ENCODE data around the gene CTF1. TPM values are rescaled to one million over a fixed set of nuclear protein-coding genes. Genes with fewer than 3 reads are reported as not detected.

The CTF1 gene
- total RNA-seq, 1 donor from 2014 or later: 0.26 TPM

GRCh38 chr16:30941600-30942425, 45.4 kb downstream of the CTF1 start:
- H3K27me3 ChIP-seq (ENCODE audit: control insufficient read depth, insufficient read depth, low read length): no peaks in the 10 kb centered on the region
- FAIRE-seq (no peak), DNase-seq (ENCODE audit: low read depth) (peak; percentile 72)
- no peak overlapping the region for H3K4me3 ChIP-seq (ENCODE audit: low read depth, low read length)
- peak; percentile 99 for TF ChIP-seq CTCF (IDR thresholded peaks at IDR 0.05; ENCODE audit: insufficient read depth, low read length, severe bottlenecking)
- peaks cover 13% of the 10 kb centered on the region for H3K36me3 ChIP-seq (ENCODE audit: control insufficient read depth, insufficient read depth, low read length)

GRCh38 chr16:30942426-30942806, 46.0 kb downstream of the CTF1 start:
- H3K4me3 ChIP-seq (ENCODE audit: low read depth, low read length): no peak overlapping the region

GRCh38 chr16:30944352-30944751, 47.9 kb downstream of the CTF1 start:
- no peak for FAIRE-seq
- H3K27me3 ChIP-seq (ENCODE audit: control insufficient read depth, insufficient read depth, low read length): no peaks in the 10 kb centered on the region

More at GRCh38 chr16:30942426-30942806, 46.0 kb downstream of the CTF1 start:
- H3K36me3 ChIP-seq (ENCODE audit: control insufficient read depth, insufficient read depth, low read length): peaks cover 10% of the 10 kb centered on the region
- FAIRE-seq (no peak), DNase-seq (ENCODE audit: low read depth) (no peak)
- TF ChIP-seq CTCF (IDR thresholded peaks at IDR 0.05; ENCODE audit: insufficient read depth, low read length, severe bottlenecking): no peak
- H3K27me3 ChIP-seq (ENCODE audit: control insufficient read depth, insufficient read depth, low read length): no peaks in the 10 kb centered on the region

GRCh38 chr16:30946671-30947540, 50.5 kb downstream of the CTF1 start:
- Histone ChIP-seq H3K27me3 (ENCODE audit: control insufficient read depth, insufficient read depth, low read length) (no peaks in the 10 kb centered on the region), H3K4me3 (ENCODE audit: low read depth, low read length) (no peak overlapping the region), H3K36me3 (ENCODE audit: control insufficient read depth, insufficient read depth, low read length) (peaks cover 12% of the 10 kb centered on the region)
- no peak for FAIRE-seq
- TF ChIP-seq CTCF (IDR thresholded peaks at IDR 0.05; ENCODE audit: insufficient read depth, low read length, severe bottlenecking): no peak
- no peak for DNase-seq (ENCODE audit: low read depth)

More at GRCh38 chr16:30944352-30944751, 47.9 kb downstream of the CTF1 start:
- no peak for TF ChIP-seq CTCF (IDR thresholded peaks at IDR 0.05; ENCODE audit: insufficient read depth, low read length, severe bottlenecking)
- H3K36me3 ChIP-seq (ENCODE audit: control insufficient read depth, insufficient read depth, low read length): peaks cover 10% of the 10 kb centered on the region
- H3K4me3 ChIP-seq (ENCODE audit: low read depth, low read length): no peak overlapping the region
- no peak for DNase-seq (ENCODE audit: low read depth)

GRCh38 chr16:30947541-30947858, 51.1 kb downstream of the CTF1 start:
- Histone ChIP-seq H3K36me3 (ENCODE audit: control insufficient read depth, insufficient read depth, low read length) (peaks cover 9% of the 10 kb centered on the region), H3K27me3 (ENCODE audit: control insufficient read depth, insufficient read depth, low read length) (no peaks in the 10 kb centered on the region), H3K4me3 (ENCODE audit: low read depth, low read length) (no peak overlapping the region)
- no peak for TF ChIP-seq CTCF (IDR thresholded peaks at IDR 0.05; ENCODE audit: insufficient read depth, low read length, severe bottlenecking)
- FAIRE-seq: no peak
- DNase-seq (ENCODE audit: low read depth): no peak

Measured in bronchial epithelial cell (primary cell).